AG04450 (cell line): ENCODE results near the gene USP20. TPM values are rescaled to one million over a fixed set of nuclear protein-coding genes. Genes with fewer than 3 reads are reported as not detected.

ENCODE experiments used
- CTCF ChIA-PET: fragments of 300-600, 350-600 bp; formaldehyde crosslinking; extraction: SDS; loops from one replicate; lab custom pipeline; 2022; ENCODE audit warnings: antibody characterized with exemption, inconsistent platforms; lab: Charles Lee
- POLR2A ChIA-PET: fragments of 350-600 bp; formaldehyde crosslinking; extraction: SDS; loops from one replicate; lab custom pipeline; 2021; ENCODE audit warnings: antibody characterized with exemption, inconsistent platforms; lab: Yijun Ruan, JAX
- DNase-seq: peaks from one replicate; pipeline ENCODE4 v3.0.0-alpha.2; 2011; ENCODE audit warnings: low read depth, low spot score
- H3K27ac ChIP-seq: one replicate; pipeline ENCODE4 v1.5.1; 2012; ENCODE audit warnings: low read depth, low read length, control low read depth
- H3K27me3 ChIP-seq: one replicate; pipeline ENCODE4 v1.6.0; 2012; ENCODE audit warnings: low read length; ENCODE audit not compliant: control insufficient read depth, insufficient read depth
- H3K4me3 ChIP-seq: 2 replicates; pipeline ENCODE4 v1.5.1; 2011; ENCODE audit warnings: mild to moderate bottlenecking, low read depth, low read length, control low read depth
- H3K9me3 ChIP-seq: 2 replicates; pipeline ENCODE4 v1.5.1; 2012; ENCODE audit warnings: low read length; ENCODE audit not compliant: control insufficient read depth, insufficient read depth
- polyA plus RNA-seq: library from polyadenylated mRNA; depleted of rRNA; stranded (reverse); fragments of >200 nt; gene quantifications from 2 replicates; pipeline ENCODE4 v1.2.3, GENCODE V29; 2011
- TF ChIP-seq, protein P1 (sequence below): IDR thresholded peaks from 2 replicates; pipeline ENCODE4 v1.5.1; 2011; ENCODE audit warnings: low read depth, low read length, control low read depth, inconsistent platforms

The USP20 gene
- polyA plus RNA-seq, 1 experiment = 10.3 TPM

DNA sequence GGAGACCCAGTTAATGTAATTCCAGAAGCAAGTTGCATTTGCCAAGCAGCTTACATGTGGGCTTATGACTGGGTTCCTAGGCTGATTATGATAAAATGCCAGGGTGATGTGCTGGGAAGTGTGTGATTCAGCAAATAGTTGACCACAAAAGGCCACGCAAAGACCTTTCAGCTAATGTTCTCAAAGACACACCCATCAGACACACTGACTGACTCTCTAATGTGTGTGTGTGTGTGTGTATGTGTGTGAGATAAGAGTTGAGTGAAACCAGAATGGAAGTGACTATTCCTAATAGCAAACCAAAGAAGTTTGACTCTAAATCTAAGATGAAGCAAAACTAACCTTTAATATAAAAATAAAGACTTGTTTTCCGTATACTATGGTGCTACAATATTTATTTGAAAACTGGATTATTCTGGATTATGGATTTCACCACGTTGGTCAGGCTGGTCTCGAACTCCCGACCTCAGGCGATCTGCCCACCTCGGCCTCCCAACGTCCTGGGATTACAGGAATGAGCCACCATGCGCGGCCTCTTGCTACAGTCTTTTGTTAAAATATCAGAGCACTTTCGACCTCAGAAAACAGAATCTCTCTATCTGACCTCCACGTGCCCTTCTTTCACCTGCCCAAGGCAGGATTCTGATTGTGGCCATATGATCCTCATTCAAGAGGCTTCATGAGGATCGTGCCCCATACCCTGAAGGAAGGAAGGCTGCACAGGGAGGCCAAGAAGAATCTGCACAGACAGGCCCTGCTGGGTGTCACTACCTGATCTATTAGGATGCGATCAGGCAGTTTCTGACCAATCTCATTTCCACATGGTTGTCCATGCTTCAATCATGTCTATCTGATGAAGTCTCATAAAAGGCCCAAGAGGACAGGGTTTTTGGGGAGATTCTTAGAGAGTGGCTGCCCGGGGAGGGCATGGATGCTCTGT is 75.6 kb downstream of the USP20 start:
- Histone ChIP-seq H3K4me3 (no peak overlapping the region), H3K27ac (no peak overlapping the region), H3K9me3 (no peaks in the 10 kb centered on the region), H3K27me3 (no peaks in the 10 kb centered on the region)
- ChIA-PET CTCF (interaction anchor here (0.8 kb wide), 1 partner anchor 26 kb away, joined by 3 read pairs; no protein-coding TSS in a partner anchor), POLR2A (interaction anchor here (0.6 to 1.7 kb wide), 6 partner anchors 22 to 143 kb away, joined by 3 to 9 read pairs (median 4); partner anchors contain the start of gene GPR107)
- DNase-seq = peak; percentile 98
- TF ChIP-seq, protein P1, sequence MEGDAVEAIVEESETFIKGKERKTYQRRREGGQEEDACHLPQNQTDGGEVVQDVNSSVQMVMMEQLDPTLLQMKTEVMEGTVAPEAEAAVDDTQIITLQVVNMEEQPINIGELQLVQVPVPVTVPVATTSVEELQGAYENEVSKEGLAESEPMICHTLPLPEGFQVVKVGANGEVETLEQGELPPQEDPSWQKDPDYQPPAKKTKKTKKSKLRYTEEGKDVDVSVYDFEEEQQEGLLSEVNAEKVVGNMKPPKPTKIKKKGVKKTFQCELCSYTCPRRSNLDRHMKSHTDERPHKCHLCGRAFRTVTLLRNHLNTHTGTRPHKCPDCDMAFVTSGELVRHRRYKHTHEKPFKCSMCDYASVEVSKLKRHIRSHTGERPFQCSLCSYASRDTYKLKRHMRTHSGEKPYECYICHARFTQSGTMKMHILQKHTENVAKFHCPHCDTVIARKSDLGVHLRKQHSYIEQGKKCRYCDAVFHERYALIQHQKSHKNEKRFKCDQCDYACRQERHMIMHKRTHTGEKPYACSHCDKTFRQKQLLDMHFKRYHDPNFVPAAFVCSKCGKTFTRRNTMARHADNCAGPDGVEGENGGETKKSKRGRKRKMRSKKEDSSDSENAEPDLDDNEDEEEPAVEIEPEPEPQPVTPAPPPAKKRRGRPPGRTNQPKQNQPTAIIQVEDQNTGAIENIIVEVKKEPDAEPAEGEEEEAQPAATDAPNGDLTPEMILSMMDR = no peak

DNA sequence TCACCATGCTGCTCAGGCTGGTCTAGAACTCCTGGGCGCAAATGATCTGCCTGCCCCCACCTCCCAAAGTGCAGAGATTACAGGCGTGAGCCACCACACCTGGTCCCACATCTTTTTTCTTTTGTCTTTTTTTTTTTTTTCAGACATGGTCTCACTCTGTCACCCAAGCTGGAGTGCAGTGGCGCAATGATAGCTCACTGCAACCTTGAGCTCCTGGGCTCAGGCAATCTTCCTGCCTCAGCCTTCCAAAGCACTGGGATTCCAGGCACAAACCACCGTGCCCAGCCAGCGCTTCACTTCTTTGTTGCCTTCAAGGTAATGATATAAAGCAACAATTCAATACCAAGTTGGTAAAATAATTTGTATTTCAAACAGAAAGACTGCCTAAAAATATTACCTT is 78.8 kb downstream of the USP20 start:
- DNase-seq = no peak
- CTCF ChIA-PET = no interaction called here
- POLR2A ChIA-PET = no interaction called here
- H3K9me3 ChIP-seq = no peaks in the 10 kb centered on the region
- H3K4me3 ChIP-seq = no peak overlapping the region
- H3K27ac ChIP-seq = no peak overlapping the region
- H3K27me3 ChIP-seq = no peaks in the 10 kb centered on the region
- TF ChIP-seq, protein P1 = no peak

DNA sequence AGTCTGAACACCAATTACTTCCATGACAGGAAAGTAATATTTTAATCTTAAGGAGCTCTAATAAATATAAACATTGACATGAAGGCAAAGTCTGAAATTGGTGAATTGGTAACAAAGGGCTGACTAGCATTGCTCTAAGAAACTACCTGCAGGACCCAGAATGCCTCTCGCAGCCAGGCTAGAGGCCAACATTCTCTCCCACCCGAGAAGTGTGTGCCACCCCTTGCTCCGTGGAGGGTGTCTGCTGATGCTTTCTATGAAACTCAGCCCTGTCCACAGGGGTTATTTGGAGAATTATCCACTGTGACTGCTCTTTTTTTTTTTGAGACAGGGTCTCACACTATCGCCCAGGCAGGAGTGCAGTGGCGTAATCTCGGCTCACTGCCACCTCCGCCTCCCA is 81.4 kb downstream of the USP20 start:
- no peak for DNase-seq
- H3K27ac ChIP-seq = no peak overlapping the region
- CTCF ChIA-PET = interaction anchor here (0.7 kb wide), 1 partner anchor 119 kb away, joined by 3 read pairs; no protein-coding TSS in a partner anchor
- TF ChIP-seq, protein P1 = no peak
- POLR2A ChIA-PET = no interaction called here
- no peaks in the 10 kb centered on the region for H3K9me3 ChIP-seq
- no peak overlapping the region for H3K4me3 ChIP-seq
- no peaks in the 10 kb centered on the region for H3K27me3 ChIP-seq

DNA sequence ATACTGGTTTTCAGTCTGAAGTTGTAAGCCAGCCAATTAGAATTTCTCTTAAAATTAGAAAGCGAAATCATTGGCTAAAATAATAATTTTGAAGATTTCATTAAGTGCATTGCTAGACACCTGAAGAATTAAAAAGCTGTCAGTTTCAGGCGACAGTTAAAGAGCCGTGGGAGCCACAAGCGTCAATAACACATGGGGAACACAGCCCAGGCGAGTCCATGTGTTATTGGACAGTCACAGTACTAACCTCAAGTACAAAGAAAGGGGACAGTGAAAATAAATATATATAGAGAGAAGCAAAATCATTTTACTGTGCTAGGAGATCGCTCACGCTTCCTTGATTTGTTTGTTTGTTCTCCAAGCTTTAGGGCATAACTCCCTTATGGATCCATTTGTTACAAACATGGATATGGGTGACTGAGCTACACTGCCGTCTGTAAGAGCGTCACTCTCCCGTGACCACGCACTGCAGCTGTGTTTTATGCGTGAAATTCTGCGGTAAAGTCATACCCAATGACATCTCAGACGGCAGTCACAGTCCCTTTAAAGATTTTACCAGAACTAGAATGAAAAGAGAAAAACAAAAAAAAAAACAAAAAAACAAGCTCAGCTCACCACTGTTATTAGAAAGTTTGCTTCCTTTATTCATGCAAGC is 83.2 kb downstream of the USP20 start:
- Histone ChIP-seq H3K27me3 (no peaks in the 10 kb centered on the region), H3K4me3 (no peak overlapping the region), H3K27ac (no peak overlapping the region), H3K9me3 (no peaks in the 10 kb centered on the region)
- DNase-seq = no peak
- ChIA-PET CTCF (no interaction called here), POLR2A (no interaction called here)
- TF ChIP-seq, protein P1 = no peak
